AG08395 (cell line): ENCODE results near the gene TNFSF11.

Experiments used
- DNase-seq: peaks from one replicate; pipeline ENCODE4 v3.0.0; 2012; ENCODE audit warnings: mixed read lengths, low spot score

TNFSF11 gene

GRCh38 chr13:42654722-42655121 is 80.8 kb downstream of the TNFSF11 start:
- DNase-seq, result no peak

DNA sequence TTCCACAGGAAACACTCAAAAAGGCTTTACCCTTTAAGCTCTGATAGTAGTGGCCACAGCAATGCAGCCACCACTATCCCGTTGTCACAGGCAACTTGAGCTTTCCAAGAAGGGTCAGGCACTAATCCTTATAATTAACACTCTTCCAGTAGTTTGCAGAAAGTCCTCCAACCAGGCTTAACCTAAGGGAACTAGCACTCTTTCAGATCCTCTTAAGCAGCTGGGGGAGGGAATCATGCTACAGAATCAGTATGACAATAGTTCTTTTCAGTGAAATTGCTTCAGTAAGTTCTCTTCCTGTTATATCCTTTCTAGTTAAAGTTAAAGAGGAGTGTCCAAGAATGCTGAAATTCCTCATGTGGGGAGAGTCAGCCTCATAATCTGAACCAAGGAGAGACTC is 82.2 kb downstream of the TNFSF11 start:
- no peak for DNase-seq

DNA sequence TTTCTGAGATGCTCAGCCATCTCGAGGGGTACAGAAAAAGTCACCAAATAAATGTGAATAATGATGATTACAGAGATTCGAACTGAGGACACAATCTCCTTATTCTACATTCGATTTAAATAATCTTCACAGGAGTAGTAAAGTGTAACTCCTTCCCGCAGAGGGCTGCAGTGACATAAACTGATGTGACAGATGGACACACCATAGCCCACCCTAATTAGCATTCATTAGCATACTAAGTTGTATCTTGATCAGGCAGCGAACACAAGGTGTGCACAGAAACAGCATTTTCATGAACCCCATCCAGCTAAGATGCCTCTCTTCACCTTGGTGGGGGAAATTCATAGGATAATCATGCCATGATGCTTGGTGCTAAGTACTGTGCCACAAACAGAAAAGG is 83.0 kb downstream of the TNFSF11 start:
- no peak for DNase-seq
